GM23338 (cell line): ENCODE data around the gene ATOH8. TPM values are rescaled to one million over a fixed set of nuclear protein-coding genes. Genes with fewer than 3 reads are reported as not detected.

Experiments used
- ATAC-seq: fragments of 200-7000 bp; cut with Tn5 transposase; 3 replicates; pipeline ENCODE4 v1.9.1; 2020
- DNase-seq: peaks from one replicate; pipeline ENCODE4 v3.0.0-alpha.2; 2015; ENCODE audit warnings: low spot score
- H2AFZ ChIP-seq: fragments of 200-600 bp; sonication (generic); 2 replicates; pipeline ENCODE4 v1.8.0; 2016; ENCODE audit warnings: antibody characterized with exemption, mild to moderate bottlenecking, moderate library complexity
- H3F3A ChIP-seq: fragments of 200-600 bp; sonication (generic); replicated peaks from 2 replicates; pipeline ENCODE4 v1.8.0; 2017; ENCODE audit warnings: antibody characterized with exemption, mixed run types, low read depth
- H3K27ac ChIP-seq: fragments of 200-600 bp; sonication (generic); 2 replicates; pipeline ENCODE4 v1.6.1; 2016; ENCODE audit warnings: low read depth
- H3K27me3 ChIP-seq: fragments of 200-600 bp; sonication (generic); 2 replicates; pipeline ENCODE4 v1.8.0; 2016; ENCODE audit warnings: mild to moderate bottlenecking, mixed run types, moderate library complexity; ENCODE audit not compliant: insufficient read depth
- H3K36me3 ChIP-seq: fragments of 200-600 bp; sonication (generic); 2 replicates; pipeline ENCODE4 v1.8.0; 2016; ENCODE audit warnings: mild to moderate bottlenecking; ENCODE audit not compliant: insufficient read depth
- H3K4me1 ChIP-seq: fragments of 200-600 bp; sonication (generic); 2 replicates; pipeline ENCODE4 v1.8.0; 2016; ENCODE audit warnings: mild to moderate bottlenecking, moderate library complexity; ENCODE audit not compliant: insufficient read depth
- H3K4me2 ChIP-seq: fragments of 200-600 bp; sonication (generic); 2 replicates; pipeline ENCODE4 v1.7.1; 2017; ENCODE audit warnings: mixed run types
- H3K4me3 ChIP-seq: fragments of 200-600 bp; sonication (generic); 2 replicates; pipeline ENCODE4 v1.6.1; 2016; ENCODE audit warnings: mixed run types
- H3K79me2 ChIP-seq: fragments of 200-600 bp; sonication (generic); replicated peaks from 2 replicates; pipeline ENCODE4 v1.8.0; 2017; ENCODE audit warnings: mild to moderate bottlenecking; ENCODE audit not compliant: insufficient read depth
- H3K9me2 ChIP-seq: fragments of 200-600 bp; sonication (generic); 2 replicates; pipeline ENCODE4 v1.8.0; 2017; ENCODE audit not compliant: insufficient read depth
- H4K20me1 ChIP-seq: fragments of 200-600 bp; sonication (generic); replicated peaks from 2 replicates; pipeline ENCODE4 v1.8.0; 2017; ENCODE audit warnings: mild to moderate bottlenecking; ENCODE audit not compliant: insufficient read depth
- H3K27ac Mint-ChIP-seq: 2 replicates; pipeline ENCODE4 v1.8.0; 2020; ENCODE audit warnings: inconsistent platforms, mild to moderate bottlenecking, moderate library complexity, mixed read lengths
- H3K27me3 Mint-ChIP-seq: 3 replicates; pipeline ENCODE4 v1.8.0; 2022; ENCODE audit warnings: low read depth, mild to moderate bottlenecking, moderate library complexity, mixed read lengths, inconsistent platforms; ENCODE audit not compliant: insufficient read depth, poor library complexity
- H3K36me3 Mint-ChIP-seq: 3 replicates; pipeline ENCODE4 v1.8.0; 2021; ENCODE audit warnings: low read depth, mild to moderate bottlenecking, inconsistent platforms, moderate library complexity, mixed read lengths
- H3K4me1 Mint-ChIP-seq: 3 replicates; pipeline ENCODE4 v1.8.0; 2020; ENCODE audit warnings: mild to moderate bottlenecking, inconsistent platforms, mixed read lengths
- H3K4me3 Mint-ChIP-seq: 3 replicates; pipeline ENCODE4 v1.8.0; 2021; ENCODE audit warnings: moderate library complexity, mild to moderate bottlenecking, inconsistent platforms, mixed read lengths
- H3K9me3 Mint-ChIP-seq: 3 replicates; pipeline ENCODE4 v1.8.0; 2020; ENCODE audit warnings: moderate library complexity, mild to moderate bottlenecking, inconsistent platforms, mixed read lengths
- CREB1 ChIP-seq: fragments of 250-450 bp; sonication (Bioruptor Pico); IDR thresholded peaks from 2 replicates; pipeline ENCODE4 v1.5.0; 2020; ENCODE audit warnings: low read depth, mild to moderate bottlenecking, moderate library complexity
- CTCF ChIP-seq, 2 experiments: fragments of 200-600 bp in 1 of 2; sonication (generic) in 1 of 2; conservative IDR thresholded peaks; 2 replicates each; pipeline versions ENCODE4 v1.5.1 to v1.6.1; 2016 to 2017; ENCODE audit warnings: antibody characterized with exemption in 2 of 2, low read depth in 2 of 2, mild to moderate bottlenecking in 2 of 2, moderate library complexity in 1 of 2
- ETS1 ChIP-seq: IDR thresholded peaks from 2 replicates; pipeline ENCODE4 v1.6.1; 2016; ENCODE audit warnings: antibody characterized with exemption
- EZH2 ChIP-seq: fragments of 200-600 bp; sonication (generic); IDR thresholded peaks from one replicate; pipeline ENCODE4 v1.8.0; 2017; ENCODE audit warnings: antibody characterized with exemption, mild to moderate bottlenecking, low read depth; ENCODE audit not compliant: unreplicated experiment
- EZH2phosphoT487 ChIP-seq: fragments of 200-600 bp; sonication (generic); IDR thresholded peaks from one replicate; pipeline ENCODE4 v1.8.1; 2018; ENCODE audit warnings: antibody characterized with exemption; ENCODE audit not compliant: unreplicated experiment
- JUNB ChIP-seq: IDR thresholded peaks from one replicate; pipeline ENCODE4 v1.6.1; 2016; ENCODE audit warnings: antibody characterized with exemption; ENCODE audit not compliant: unreplicated experiment
- NANOG ChIP-seq: IDR thresholded peaks from 2 replicates; pipeline ENCODE4 v1.6.1; 2016; ENCODE audit warnings: antibody characterized with exemption, borderline replicate concordance
- POLR2AphosphoS5 ChIP-seq: IDR thresholded peaks from 2 replicates; pipeline ENCODE4 v1.6.1; 2016; ENCODE audit warnings: antibody characterized with exemption, low read depth
- REST ChIP-seq: IDR thresholded peaks from one replicate; pipeline ENCODE4 v1.6.1; 2018; ENCODE audit warnings: antibody characterized with exemption; ENCODE audit not compliant: unreplicated experiment
- STAT1 ChIP-seq: IDR thresholded peaks from one replicate; pipeline ENCODE4 v1.6.1; 2016; ENCODE audit warnings: antibody characterized with exemption; ENCODE audit not compliant: unreplicated experiment
- ZNF114 ChIP-seq: fragments of 250-450 bp; sonication (Bioruptor Pico); IDR thresholded peaks from 2 replicates; pipeline ENCODE4 v1.5.0; 2020; ENCODE audit warnings: mild to moderate bottlenecking, moderate library complexity
- ZNF331 ChIP-seq: fragments of 250-450 bp; sonication (Bioruptor Pico); IDR thresholded peaks from 2 replicates; pipeline ENCODE4 v1.5.0; 2020; ENCODE audit warnings: low read depth, mild to moderate bottlenecking, moderate library complexity
- ZNF462 ChIP-seq: fragments of 250-450 bp; sonication (Bioruptor Pico); IDR thresholded peaks from 2 replicates; pipeline ENCODE4 v1.5.0; 2020; ENCODE audit warnings: mild to moderate bottlenecking, moderate library complexity
- polyA plus RNA-seq: library from polyadenylated mRNA; unstranded; fragments of >200 nt; fragmentation: Nextera tagmentation; extraction: Ambion mirVana; gene quantifications from 2 replicates; pipeline ENCODE4 v1.2.1, GENCODE V29; 2016
- total RNA-seq: library from RNA; depleted of rRNA; stranded (reverse); fragments of >200 nt; shearing (Covaris generic); gene quantifications from 2 replicates; pipeline ENCODE4 v1.2.3, GENCODE V29; 2014

The ATOH8 gene
- total and polyA plus RNA-seq, 2 experiments from 2014 or later, result 0.11 to 0.97 TPM

GRCh38 chr2:85794038-85794441 lies 40.2 kb downstream of the ATOH8 start:
- Histone ChIP-seq H3K4me2 (no peak overlapping the region), H3K36me3 (no peaks in the 10 kb centered on the region), H2AFZ (no peak overlapping the region), H3F3A (no peaks in the 10 kb centered on the region), H3K27ac (no peak overlapping the region), H3K9me2 (no peaks in the 10 kb centered on the region), H3K79me2 (no peaks in the 10 kb centered on the region), H3K4me1 (no peaks in the 10 kb centered on the region), H4K20me1 (no peaks in the 10 kb centered on the region), H3K4me3 (no peak overlapping the region), H3K27me3 (no peaks in the 10 kb centered on the region)
- no peak for DNase-seq
- H3K27me3 Mint-ChIP-seq, result peaks cover 10% of the 10 kb centered on the region
- no peaks in the 10 kb centered on the region for H3K9me3 Mint-ChIP-seq
- TF ChIP-seq EZH2, result no peak
- no peak for TF ChIP-seq CTCF (conservative IDR thresholded peaks at IDR 0.05; ENCODE audit: low read depth in 2 of 2)
- no peak for TF ChIP-seq REST
- no peak for TF ChIP-seq EZH2phosphoT487
- no peak for TF ChIP-seq STAT1
- TF ChIP-seq ZNF331 (CRISPR knock-in tag), result no peak
- TF ChIP-seq ETS1, result no peak
- no peak for TF ChIP-seq NANOG
- no peak for TF ChIP-seq ZNF114 (CRISPR knock-in tag)
- no peak for TF ChIP-seq POLR2AphosphoS5
- no peak for TF ChIP-seq JUNB
- TF ChIP-seq CREB1, result no peak
- TF ChIP-seq ZNF462, result no peak
- no peaks in the 10 kb centered on the region for H3K36me3 Mint-ChIP-seq
- H3K4me3 Mint-ChIP-seq, result no peak overlapping the region
- no peak overlapping the region for H3K27ac Mint-ChIP-seq
- H3K4me1 Mint-ChIP-seq, result 0 out of 3 replicates have a peak, but pooled peaks cover 3% of the 10 kb centered on the region
- ATAC-seq, result no peak
